Right hindlimb (tissue), 1 donor: ENCODE results near the gene ZFAND2B.
A peak's percentile ranks its signal among the peaks of the same experiment; 100 is the strongest.
"Not testable (repeated sequence)": the region's sequence is repeated elsewhere in the genome, so short reads cannot be mapped to it uniquely, and the experiment has no call there.

Experiments used
- DNase-seq: peaks from one replicate; pipeline ENCODE4 v3.0.0-alpha.2; 2018

ZFAND2B gene

GRCh38 chr2:219251656-219252055 lies 45.1 kb downstream of the ZFAND2B start:
- DNase-seq, result no peak

- DNase-seq, result no peak
These were observed 45.5 kb downstream of the ZFAND2B start for GRCh38 chr2:219252084-219252483.

GRCh38 chr2:219252570-219252899 lies 46.0 kb downstream of the ZFAND2B start:
- no peak for DNase-seq

GRCh38 chr2:219252900-219253752 lies 46.5 kb downstream of the ZFAND2B start, which contains the start of gene TUBA4B:
TSS of gene TUBA4B (plus strand) at chr2:219253243. CDS start at chr2:219253408, 165 bp downstream.
- peak; percentile 65 for DNase-seq

GRCh38 chr2:219253753-219254589 lies 47.4 kb downstream of the ZFAND2B start, which contains the start of gene TUBA4A:
TSS of gene TUBA4A (minus strand) at chr2:219253918. CDS start at chr2:219253858, 60 bp downstream.
- peak; percentile 65 for DNase-seq

GRCh38 chr2:219254590-219255201 lies 48.1 kb downstream of the ZFAND2B start:
- no peak for DNase-seq

- DNase-seq, result not testable (repeated sequence)
These were observed 52.4 kb downstream of the ZFAND2B start for GRCh38 chr2:219258942-219259341.
